CD14-positive monocyte (primary cell): ENCODE measurements around the gene OSBPL1A. TPM values are rescaled to one million over a fixed set of nuclear protein-coding genes. Genes with fewer than 3 reads are reported as not detected.

Experiments used
- DNase-seq, 3 donors: peaks; one replicate each; pipeline ENCODE4 v3.0.0-alpha.2; 2011 to 2022
- H2AFZ ChIP-seq: 2 replicates; pipeline ENCODE4 v1.6.0; 2012; ENCODE audit warnings: mild to moderate bottlenecking, low read depth, low read length, inconsistent platforms; ENCODE audit not compliant: insufficient read depth, poor library complexity, severe bottlenecking
- H3K27ac ChIP-seq, 2 donors: 1 replicate in 1 of 2; 2 replicates in 1 of 2; pipeline ENCODE4 v1.5.1; 2012 to 2013; ENCODE audit warnings: low read length in 2 of 2, control low read depth in 1 of 2, inconsistent platforms in 1 of 2, low read depth in 1 of 2, mild to moderate bottlenecking in 1 of 2
- H3K27me3 ChIP-seq, 2 donors: one replicate each; pipeline versions ENCODE4 v1.6.0 to v1.6.1; 2011 to 2013; ENCODE audit warnings: low read length in 2 of 2; ENCODE audit not compliant: control insufficient read depth in 2 of 2, insufficient read depth in 2 of 2
- H3K36me3 ChIP-seq, 2 donors: replicated peaks in 1 of 2; 1 replicate in 1 of 2; 2 replicates in 1 of 2; pipeline versions ENCODE4 v1.5.1 to v1.6.1; 2012 to 2013; ENCODE audit warnings: low read length in 2 of 2, control low read depth in 1 of 2, inconsistent platforms in 1 of 2, mild to moderate bottlenecking in 1 of 2; ENCODE audit not compliant: insufficient read depth in 2 of 2, control insufficient read depth in 1 of 2
- H3K4me1 ChIP-seq, 2 donors: 1 replicate in 1 of 2; 2 replicates in 1 of 2; pipeline versions ENCODE4 v1.5.1 to v1.6.1; 2012 to 2013; ENCODE audit warnings: low read length in 2 of 2, control low read depth in 1 of 2, inconsistent platforms in 1 of 2, mild to moderate bottlenecking in 1 of 2, moderate library complexity in 1 of 2; ENCODE audit not compliant: insufficient read depth in 2 of 2, control insufficient read depth in 1 of 2
- H3K4me2 ChIP-seq: replicated peaks from 2 replicates; pipeline ENCODE3; 2012; ENCODE audit warnings: low read length, moderate library complexity, mild to moderate bottlenecking; ENCODE audit not compliant: poor library complexity, severe bottlenecking; ENCODE audit errors: extremely low read depth
- H3K4me3 ChIP-seq, 3 experiments: fragments of 200-600 bp in 1 of 3; sonication (generic) in 1 of 3; replicated peaks in 1 of 3; 1 replicate in 2 of 3; 2 replicates in 1 of 3; pipeline ENCODE4 v1.5.1; 2011 to 2013; ENCODE audit warnings: low read length in 3 of 3, mild to moderate bottlenecking in 3 of 3, control low read depth in 2 of 3, low read depth in 2 of 3, inconsistent platforms in 1 of 3, moderate library complexity in 1 of 3
- H3K79me2 ChIP-seq: 2 replicates; pipeline ENCODE4 v1.6.0; 2012; ENCODE audit warnings: mild to moderate bottlenecking, control low read depth, inconsistent platforms, low read length, moderate library complexity; ENCODE audit not compliant: insufficient read depth
- H3K9ac ChIP-seq: 2 replicates; pipeline ENCODE4 v1.6.0; 2017; ENCODE audit warnings: low read length, mild to moderate bottlenecking; ENCODE audit not compliant: insufficient read depth, poor library complexity, severe bottlenecking
- H3K9me3 ChIP-seq, 2 donors: replicated peaks in 1 of 2; 1 replicate in 1 of 2; 2 replicates in 1 of 2; pipeline versions ENCODE4 v1.5.1 to v1.6.1; 2012 to 2013; ENCODE audit warnings: low read length in 2 of 2, control low read depth in 1 of 2; ENCODE audit not compliant: control insufficient read depth in 1 of 2, insufficient read depth in 1 of 2
- H4K20me1 ChIP-seq: 2 replicates; pipeline ENCODE4 v1.6.0; 2012; ENCODE audit warnings: mild to moderate bottlenecking, low read length, control low read depth, moderate library complexity; ENCODE audit not compliant: insufficient read depth
- H3K27ac Mint-ChIP-seq, 7 donors: one replicate each; pipeline ENCODE4 v1.8.0; 2020; ENCODE audit warnings: mild to moderate bottlenecking in 7 of 7, mixed read lengths in 7 of 7, moderate library complexity in 6 of 7, inconsistent platforms in 2 of 7
- H3K27me3 Mint-ChIP-seq, 3 donors: one replicate each; pipeline ENCODE4 v1.8.0; 2021 to 2022; ENCODE audit warnings: low read depth in 3 of 3, mild to moderate bottlenecking in 3 of 3, mixed read lengths in 3 of 3, moderate library complexity in 3 of 3, inconsistent platforms in 1 of 3
- H3K36me3 Mint-ChIP-seq, 2 donors: one replicate each; pipeline ENCODE4 v1.8.0; 2020; ENCODE audit warnings: mixed read lengths in 2 of 2, inconsistent platforms in 1 of 2, mild to moderate bottlenecking in 1 of 2
- H3K4me1 Mint-ChIP-seq: one replicate; pipeline ENCODE4 v1.8.0; 2020; ENCODE audit warnings: mild to moderate bottlenecking, mixed read lengths
- H3K4me3 Mint-ChIP-seq, 2 donors: one replicate each; pipeline ENCODE4 v1.8.0; 2020; ENCODE audit warnings: mild to moderate bottlenecking in 2 of 2, mixed read lengths in 2 of 2, moderate library complexity in 1 of 2
- H3K9me3 Mint-ChIP-seq, 7 donors: one replicate each; pipeline ENCODE4 v1.8.0; 2020 to 2022; ENCODE audit warnings: mixed read lengths in 7 of 7, mild to moderate bottlenecking in 6 of 7, moderate library complexity in 6 of 7, inconsistent platforms in 2 of 7
- WGBS: methylation state at CpG from one replicate; pipeline ENCODE4 v1.1.5; 2013; ENCODE audit warnings: missing lambda C conversion rate; ENCODE audit not compliant: insufficient coverage; 5-methylcytosine and 5-hydroxymethylcytosine counted together
- intact Hi-C, 2 donors: fragments of 100-400 bp; cut with micrococcal nuclease; formaldehyde crosslinking; loops; one replicate each; pipeline versions ENCODE4 v1.15.0 to v1.15.1; 2023
- polyA plus RNA-seq, 3 donors: library from polyadenylated mRNA; depleted of rRNA in 1 of 3; unstranded in 2 of 3; stranded (reverse) in 1 of 3; fragments of 300-500 nt in 2 of 3; fragments of >200 nt in 1 of 3; fragmentation: Illumina TruSeq in 2 of 3; gene quantifications; 1 replicate in 2 of 3; 2 replicates in 1 of 3; pipeline ENCODE4 v1.2.3, GENCODE V29; 2012 to 2021
- TF ChIP-seq, protein P1 (sequence below): fragments of 200-600 bp; IDR thresholded peaks from one replicate; pipeline ENCODE4 v1.8.0; 2022; ENCODE audit warnings: antibody characterized with exemption, mild to moderate bottlenecking

OSBPL1A gene
- polyA plus RNA-seq, 3 donors = 6.3 to 9.1 (median 7.1) TPM

DNA sequence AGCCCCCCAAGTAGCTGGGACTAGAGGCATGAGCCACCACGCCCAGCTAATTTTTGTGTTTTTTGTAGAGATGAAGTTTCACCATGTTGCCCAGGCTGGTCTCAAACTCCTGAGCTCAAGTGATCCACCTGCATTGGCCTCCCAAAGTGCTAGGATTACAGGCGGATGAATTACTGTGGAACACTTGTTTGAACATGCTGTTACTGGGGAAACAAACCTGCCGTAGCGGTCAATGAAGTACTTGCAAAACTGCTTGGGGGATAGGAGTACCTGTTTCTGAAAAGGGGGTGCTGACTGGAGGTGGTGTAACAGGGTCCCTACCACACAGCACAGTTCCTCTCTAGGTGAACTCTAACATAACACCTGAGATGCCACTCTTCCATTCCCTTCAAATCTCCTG lies 22.9 kb upstream of the OSBPL1A start:
- TF ChIP-seq, protein P1, sequence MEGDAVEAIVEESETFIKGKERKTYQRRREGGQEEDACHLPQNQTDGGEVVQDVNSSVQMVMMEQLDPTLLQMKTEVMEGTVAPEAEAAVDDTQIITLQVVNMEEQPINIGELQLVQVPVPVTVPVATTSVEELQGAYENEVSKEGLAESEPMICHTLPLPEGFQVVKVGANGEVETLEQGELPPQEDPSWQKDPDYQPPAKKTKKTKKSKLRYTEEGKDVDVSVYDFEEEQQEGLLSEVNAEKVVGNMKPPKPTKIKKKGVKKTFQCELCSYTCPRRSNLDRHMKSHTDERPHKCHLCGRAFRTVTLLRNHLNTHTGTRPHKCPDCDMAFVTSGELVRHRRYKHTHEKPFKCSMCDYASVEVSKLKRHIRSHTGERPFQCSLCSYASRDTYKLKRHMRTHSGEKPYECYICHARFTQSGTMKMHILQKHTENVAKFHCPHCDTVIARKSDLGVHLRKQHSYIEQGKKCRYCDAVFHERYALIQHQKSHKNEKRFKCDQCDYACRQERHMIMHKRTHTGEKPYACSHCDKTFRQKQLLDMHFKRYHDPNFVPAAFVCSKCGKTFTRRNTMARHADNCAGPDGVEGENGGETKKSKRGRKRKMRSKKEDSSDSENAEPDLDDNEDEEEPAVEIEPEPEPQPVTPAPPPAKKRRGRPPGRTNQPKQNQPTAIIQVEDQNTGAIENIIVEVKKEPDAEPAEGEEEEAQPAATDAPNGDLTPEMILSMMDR = no peak
- Mint-ChIP-seq H3K27me3 (peaks cover 11 to 14% (median 12%) of the 10 kb centered on the region in 3 donors), H3K27ac (no peak overlapping the region), H3K36me3 (peaks cover 0 to under 1% of the 10 kb centered on the region in 2 donors), H3K4me3 (no peak overlapping the region), H3K4me1 (no peaks in the 10 kb centered on the region), H3K9me3 (peaks cover 0 to 3% (median 1%) of the 10 kb centered on the region in 7 donors)
- Histone ChIP-seq H3K27me3 (peaks cover 2 to 10% of the 10 kb centered on the region in 2 donors), H3K9me3 (no peaks in the 10 kb centered on the region), H4K20me1 (no peaks in the 10 kb centered on the region), H3K4me2 (no peak overlapping the region), H3K36me3 (no peaks in the 10 kb centered on the region), H3K4me3 (no peak overlapping the region), H3K79me2 (no peaks in the 10 kb centered on the region), H2AFZ (no peak overlapping the region), H3K9ac (no peak overlapping the region), H3K4me1 (no peaks in the 10 kb centered on the region), H3K27ac (no peak overlapping the region)
- no peak for DNase-seq
- intact Hi-C loops = no loop called here
- 90% methylated on average over 2 of the region's 4 CpGs for WGBS

DNA sequence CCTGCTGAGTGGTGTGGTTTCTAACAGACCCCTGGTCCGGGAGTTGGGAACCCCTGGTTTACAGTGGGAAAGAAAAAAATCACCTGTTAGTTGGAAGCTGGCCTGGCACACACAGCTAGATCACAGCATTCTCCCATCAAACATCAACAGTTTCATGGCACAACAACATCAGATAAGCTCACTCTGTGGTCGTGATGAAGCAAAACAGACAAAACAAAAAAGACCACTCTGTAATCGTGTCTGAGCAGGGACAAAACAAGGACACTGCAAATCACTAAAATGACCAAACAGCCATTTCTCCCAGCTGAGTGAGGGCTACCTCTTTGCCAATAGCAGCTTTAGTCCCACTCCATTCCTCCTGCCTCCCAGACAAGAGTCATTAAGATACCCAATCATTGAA lies 19.9 kb upstream of the OSBPL1A start:
- H3K4me3 ChIP-seq = no peak overlapping the region
- no peak overlapping the region for H3K4me2 ChIP-seq
- no peak overlapping the region for H3K4me3 Mint-ChIP-seq
- DNase-seq = no peak
- no peaks in the 10 kb centered on the region for H3K4me1 ChIP-seq
- no peaks in the 10 kb centered on the region for H3K79me2 ChIP-seq
- H3K9me3 ChIP-seq = no peaks in the 10 kb centered on the region
- H3K4me1 Mint-ChIP-seq = no peaks in the 10 kb centered on the region
- H3K9ac ChIP-seq = no peak overlapping the region
- no peaks in the 10 kb centered on the region for H3K9me3 Mint-ChIP-seq
- peaks cover 4 to 6% (median 5%) of the 10 kb centered on the region in 3 donors for H3K27me3 Mint-ChIP-seq
- no peaks in the 10 kb centered on the region for H4K20me1 ChIP-seq
- no peaks in the 10 kb centered on the region for H3K27me3 ChIP-seq
- TF ChIP-seq, protein P1 = no peak
- intact Hi-C loops = no loop called here
- H2AFZ ChIP-seq = no peak overlapping the region
- 83% methylated on average over 1 of the region's 3 CpGs for WGBS
- H3K36me3 ChIP-seq = no peaks in the 10 kb centered on the region
- no peak overlapping the region for H3K27ac Mint-ChIP-seq
- no peaks in the 10 kb centered on the region for H3K36me3 Mint-ChIP-seq
- H3K27ac ChIP-seq = no peak overlapping the region
